RPMI7951 (cell line): Measurements from ENCODE around the gene ARHGDIB. TPM values are rescaled to one million over a fixed set of nuclear protein-coding genes. Genes with fewer than 3 reads are reported as not detected.
A peak's percentile ranks its signal among the peaks of the same experiment; 100 is the strongest.

Experiments used
- DNase-seq: peaks from one replicate; pipeline ENCODE4 v3.0.0-alpha.2; 2012; ENCODE audit warnings: low read depth
- total RNA-seq: library from RNA; depleted of rRNA; stranded (reverse); fragments of >200 nt; shearing (Covaris generic); gene quantifications from 2 replicates; pipeline ENCODE4 v1.2.3, GENCODE V29; 2014; rRNA removed

Gene ARHGDIB
- 128 and 175 TPM in 2 replicates for total RNA-seq

GRCh38 chr12:14961466-14962152, at the start of gene ARHGDIB:
Gene ARHGDIB, minus strand, starts transcription at chr12:14961601. Its CDS starts 10,889 bp downstream, at chr12:14950712.
- peak; percentile 61 for DNase-seq

DNA sequence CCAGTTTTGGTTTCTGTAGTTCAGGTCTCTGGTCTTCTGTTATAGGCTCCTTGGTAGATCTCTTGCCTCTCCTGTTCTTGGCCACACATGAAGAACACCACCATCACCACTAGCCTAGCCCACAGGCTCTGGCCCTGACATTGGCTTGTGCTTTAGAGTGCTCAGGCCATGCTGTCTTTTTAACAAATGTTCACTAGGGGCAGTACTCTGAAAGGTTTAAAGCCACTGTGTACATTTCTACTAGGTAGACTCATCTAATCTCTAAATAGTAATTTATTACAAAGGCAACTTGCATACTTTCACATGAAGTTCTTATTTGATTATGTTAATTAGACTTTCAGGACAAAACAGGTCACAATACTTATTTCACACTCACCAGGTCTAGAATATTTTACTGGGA, 49.8 kb upstream of the ARHGDIB start:
- peak; percentile 4 for DNase-seq

DNA sequence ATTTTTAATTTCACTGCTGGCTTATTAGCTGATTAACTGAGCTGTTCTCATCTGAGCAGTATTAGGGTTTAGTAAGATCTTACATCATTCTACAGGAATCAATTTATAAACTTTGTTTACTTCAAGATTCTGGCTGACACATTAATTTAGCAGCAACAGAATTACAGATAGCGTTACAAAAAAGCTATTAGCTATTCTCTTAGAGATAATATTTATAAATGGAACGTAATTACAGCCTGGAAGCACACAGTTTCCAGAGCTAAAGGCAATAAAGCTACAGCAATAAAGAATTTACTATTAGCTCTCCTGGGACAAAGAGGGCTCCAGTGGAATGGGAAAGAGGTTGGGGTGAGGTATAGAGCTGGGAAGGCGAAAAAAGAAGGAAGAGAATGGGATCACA, 46.1 kb upstream of the ARHGDIB start:
- DNase-seq, result no peak

DNA sequence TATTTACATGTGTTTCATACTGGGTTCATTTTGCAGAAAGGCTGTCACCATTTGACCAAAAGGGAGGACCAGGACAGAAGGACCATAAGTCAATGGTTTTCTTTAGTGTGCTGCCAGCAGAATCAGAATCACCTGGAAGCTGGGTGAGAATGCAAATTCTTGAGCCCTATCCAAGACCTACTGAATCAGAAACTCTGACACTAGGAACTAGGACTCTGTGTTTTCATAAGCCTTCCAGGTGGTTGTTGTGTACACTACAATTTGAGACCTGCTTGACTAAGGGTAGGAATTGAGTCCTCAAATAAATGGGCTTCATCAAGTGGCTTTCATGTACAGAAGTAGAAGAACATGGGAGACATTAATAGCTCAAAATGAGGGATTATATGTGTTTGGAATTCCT, 43.7 kb upstream of the ARHGDIB start:
- DNase-seq, result no peak

- no peak for DNase-seq
These were observed 43.0 kb upstream of the ARHGDIB start for GRCh38 chr12:15004421-15004820.

DNA sequence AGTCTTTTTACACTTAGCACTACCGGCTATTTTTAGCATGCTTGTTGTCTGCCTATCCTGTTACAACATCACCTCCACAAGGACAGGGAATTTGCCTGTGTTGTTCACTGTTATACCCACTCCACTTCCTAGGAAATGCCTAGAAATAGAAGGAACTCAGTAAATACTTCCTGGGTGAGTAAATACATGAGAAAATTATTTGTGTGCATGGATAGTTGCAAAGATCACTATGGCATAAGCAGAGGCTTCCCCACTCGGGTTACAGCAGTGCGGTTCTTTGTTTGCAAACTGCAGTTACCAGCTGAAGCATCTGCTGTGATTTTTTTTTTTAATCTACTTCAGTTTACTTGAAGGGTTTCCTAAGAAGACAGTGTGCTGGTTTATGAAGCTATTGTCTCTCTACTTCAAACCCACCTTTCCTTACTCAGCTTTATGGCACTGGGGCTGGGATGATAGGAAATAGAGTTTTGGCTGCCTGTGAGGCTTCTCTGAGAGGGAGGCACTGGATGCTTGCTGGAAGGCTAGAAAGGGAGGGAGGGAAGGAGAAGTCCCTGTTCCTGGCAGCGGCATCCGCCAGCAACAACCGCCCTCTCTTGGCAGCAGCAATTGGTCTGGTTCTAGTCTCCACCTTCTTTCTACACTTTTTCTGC, 40.5 kb upstream of the ARHGDIB start:
- DNase-seq, result peak; percentile 8

- no peak for DNase-seq
These were observed 39.2 kb upstream of the ARHGDIB start for GRCh38 chr12:15000575-15000974.

GRCh38 chr12:14999695-15000365, 38.4 kb upstream of the ARHGDIB start:
- DNase-seq, result peak; percentile 48

DNA sequence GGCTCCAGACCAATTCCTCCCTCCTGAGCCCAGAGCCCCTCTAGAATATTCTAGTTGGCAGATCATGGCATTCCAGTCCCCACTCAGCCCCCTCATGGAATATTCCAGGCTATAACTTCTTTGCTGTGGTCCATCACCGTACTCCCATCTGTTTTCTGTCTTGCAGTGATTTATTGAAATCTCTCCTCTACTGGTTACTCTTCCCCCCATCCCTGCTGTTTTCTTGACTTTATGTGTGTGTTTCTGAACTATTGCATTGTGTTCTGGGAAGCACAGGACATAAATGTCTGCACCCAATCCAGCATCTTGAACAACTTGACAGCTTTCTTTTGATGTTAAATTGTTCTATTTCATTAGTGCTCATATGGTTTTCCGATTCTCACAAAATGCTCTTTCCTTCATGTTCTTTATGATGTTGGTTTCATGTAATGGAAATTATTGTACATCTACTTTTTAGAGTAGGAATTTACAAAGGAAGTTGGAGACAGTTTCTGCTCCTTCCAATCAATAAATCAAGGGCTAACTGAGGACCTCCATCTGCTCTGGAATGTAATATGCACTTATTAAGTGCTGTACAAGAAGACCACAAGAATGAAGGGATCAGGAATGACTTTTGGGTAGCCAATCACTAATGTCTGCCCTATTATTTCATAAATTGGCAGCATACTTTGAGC, 37.8 kb upstream of the ARHGDIB start:
- no peak for DNase-seq

DNA sequence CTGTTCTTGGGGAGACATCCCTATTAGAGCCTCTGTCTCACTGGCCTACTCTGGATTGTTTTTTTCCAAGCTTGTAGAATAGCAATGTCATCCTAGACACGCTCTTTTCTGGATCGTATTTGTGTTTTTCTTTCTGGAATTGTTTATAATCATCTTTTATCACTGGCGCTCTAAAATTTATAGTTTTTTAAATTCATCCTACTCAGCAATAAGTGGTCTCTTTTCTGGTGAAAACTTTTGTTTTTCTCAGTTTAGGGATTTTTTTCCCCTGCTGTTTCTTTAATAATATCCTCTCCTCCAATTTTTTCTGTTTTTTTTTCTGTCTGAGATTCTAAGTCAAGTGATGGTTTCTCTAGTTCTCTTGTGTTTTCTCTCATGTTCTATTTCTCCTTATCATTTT, 36.6 kb upstream of the ARHGDIB start:
- no peak for DNase-seq

DNA sequence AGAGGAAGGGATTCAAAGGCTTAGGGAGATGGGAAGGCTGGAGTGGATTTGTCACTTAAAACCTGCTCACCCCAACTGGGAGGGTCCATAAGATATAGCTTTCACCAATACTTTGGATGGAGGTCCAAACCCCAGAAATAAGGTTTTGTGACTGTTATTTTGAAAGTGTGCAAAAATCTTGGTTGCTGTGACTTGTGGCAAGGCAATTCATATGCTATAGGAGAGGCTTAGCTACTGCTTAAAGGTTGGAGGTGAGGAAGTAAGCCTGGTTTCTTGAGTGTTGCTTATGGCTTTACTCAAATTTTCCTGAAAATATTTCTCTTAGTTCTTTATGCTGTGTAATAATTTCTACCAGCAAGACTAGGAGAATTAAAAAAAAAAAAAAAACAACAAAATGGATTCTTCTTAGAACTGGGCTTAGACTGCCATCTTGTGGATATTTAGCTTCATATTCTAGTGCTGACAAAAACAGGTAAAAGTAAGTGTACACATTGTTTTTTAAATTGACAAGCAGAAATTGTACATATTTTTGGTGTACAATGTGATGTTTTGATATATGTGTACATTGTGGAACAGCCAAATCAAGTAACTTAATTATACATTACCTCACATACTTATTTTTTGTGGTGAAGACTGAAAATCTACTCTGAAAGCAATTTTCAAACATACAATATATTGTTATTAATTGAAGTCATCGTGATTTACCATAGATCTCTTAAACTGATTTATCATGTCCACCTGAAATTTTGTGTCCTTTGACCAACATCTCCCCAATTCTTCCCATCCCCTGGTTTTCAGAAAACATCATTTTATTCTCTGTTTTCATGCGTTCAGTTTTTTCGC, 34.4 kb upstream of the ARHGDIB start:
- peak; percentile 50 for DNase-seq

GRCh38 chr12:14994610-14995009, 33.2 kb upstream of the ARHGDIB start:
- no peak for DNase-seq

DNA sequence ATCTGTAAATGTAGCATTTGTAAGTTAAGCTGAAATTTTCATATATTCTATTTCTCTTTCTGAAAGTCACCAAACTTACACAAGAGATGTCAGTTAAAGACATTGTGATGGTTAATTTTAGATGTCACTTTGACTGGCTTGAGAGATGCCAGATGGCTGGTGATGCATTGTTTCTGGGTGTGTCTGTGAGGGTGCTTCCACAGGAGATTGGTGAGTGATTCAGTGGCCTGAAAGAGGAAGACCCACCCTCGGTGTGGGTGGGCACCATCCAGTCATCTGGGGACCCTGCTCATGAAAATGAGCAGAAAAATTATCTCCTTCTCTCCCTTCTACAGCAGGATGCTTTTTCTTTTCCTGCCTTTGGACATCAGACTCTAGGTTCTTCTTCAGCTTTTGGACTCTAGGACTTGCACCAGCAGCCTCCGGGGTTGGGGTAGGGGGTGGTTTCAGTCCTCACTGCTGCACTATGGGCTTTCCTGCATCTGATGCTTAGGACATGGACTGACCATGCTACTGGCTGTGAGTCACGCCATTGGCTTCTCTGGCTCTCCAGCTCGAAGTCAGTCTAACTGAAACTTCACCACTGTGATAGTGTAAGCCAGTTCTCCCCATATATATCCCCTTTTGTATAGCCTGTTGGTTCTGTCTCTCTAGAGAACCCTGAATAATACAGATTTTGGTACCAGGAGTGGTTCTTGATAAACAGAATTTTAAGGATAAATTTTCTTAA, 32.3 kb upstream of the ARHGDIB start:
- peak; percentile 58 for DNase-seq

DNA sequence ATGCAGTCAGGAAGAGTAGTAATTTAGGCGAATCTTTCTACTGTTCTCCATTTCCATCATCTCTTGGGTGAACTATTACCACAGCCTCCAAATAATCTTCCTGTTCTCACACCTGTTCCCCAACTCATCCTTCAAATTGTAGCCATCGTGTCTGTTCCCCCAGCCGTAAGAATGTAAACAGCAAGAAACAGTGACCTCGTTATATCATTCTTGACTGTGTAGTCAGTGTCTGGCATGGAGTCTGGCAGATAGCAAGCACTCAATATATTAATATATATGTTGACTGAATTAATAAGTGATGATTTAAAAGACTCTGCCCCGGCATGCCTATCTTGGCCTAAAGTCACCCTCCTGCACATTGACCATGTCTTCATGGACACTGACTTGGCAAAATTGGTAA, 31.7 kb upstream of the ARHGDIB start:
- DNase-seq, result no peak

- no peak for DNase-seq
These were observed 31.3 kb upstream of the ARHGDIB start for GRCh38 chr12:14992673-14993072.

GRCh38 chr12:14991069-14991468, 29.7 kb upstream of the ARHGDIB start:
- no peak for DNase-seq

- no peak for DNase-seq
These were observed 28.4 kb upstream of the ARHGDIB start for GRCh38 chr12:14989790-14990189.

GRCh38 chr12:14988035-14988434, 26.6 kb upstream of the ARHGDIB start:
- DNase-seq, result no peak

GRCh38 chr12:14986449-14986848, 25.0 kb upstream of the ARHGDIB start:
- no peak for DNase-seq

GRCh38 chr12:14984766-14985285, 23.4 kb upstream of the ARHGDIB start:
- no peak for DNase-seq

GRCh38 chr12:14984036-14984435, 22.6 kb upstream of the ARHGDIB start:
- peak; percentile 18 for DNase-seq
